ENCODE results near the gene RIT2.

RIT2 gene

DNA sequence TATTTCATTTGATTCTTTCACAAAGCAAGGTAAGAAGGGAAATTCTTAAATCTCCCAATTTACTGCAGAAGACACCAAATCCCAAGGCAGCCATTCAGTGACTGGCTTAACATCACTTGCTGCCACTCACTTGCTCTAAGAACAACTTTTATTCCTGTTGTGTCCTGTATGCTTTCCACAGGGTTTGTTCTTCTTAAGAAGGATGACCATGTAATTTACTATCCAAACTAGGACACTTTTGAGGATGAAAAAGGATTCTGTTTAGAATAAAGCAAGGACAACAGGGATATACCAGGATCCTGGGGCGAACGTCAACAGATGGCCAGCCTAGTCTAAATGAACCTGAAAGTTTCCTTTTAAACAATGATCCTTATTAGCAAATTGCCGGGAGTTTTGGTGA, 34.8 kb downstream of the RIT2 start:
- no peak for DNase-seq (ENCODE audit: low read depth)

GRCh38 chr18:43079422-43079821, 36.1 kb downstream of the RIT2 start:
- no peak for DNase-seq (ENCODE audit: low read depth)

DNA sequence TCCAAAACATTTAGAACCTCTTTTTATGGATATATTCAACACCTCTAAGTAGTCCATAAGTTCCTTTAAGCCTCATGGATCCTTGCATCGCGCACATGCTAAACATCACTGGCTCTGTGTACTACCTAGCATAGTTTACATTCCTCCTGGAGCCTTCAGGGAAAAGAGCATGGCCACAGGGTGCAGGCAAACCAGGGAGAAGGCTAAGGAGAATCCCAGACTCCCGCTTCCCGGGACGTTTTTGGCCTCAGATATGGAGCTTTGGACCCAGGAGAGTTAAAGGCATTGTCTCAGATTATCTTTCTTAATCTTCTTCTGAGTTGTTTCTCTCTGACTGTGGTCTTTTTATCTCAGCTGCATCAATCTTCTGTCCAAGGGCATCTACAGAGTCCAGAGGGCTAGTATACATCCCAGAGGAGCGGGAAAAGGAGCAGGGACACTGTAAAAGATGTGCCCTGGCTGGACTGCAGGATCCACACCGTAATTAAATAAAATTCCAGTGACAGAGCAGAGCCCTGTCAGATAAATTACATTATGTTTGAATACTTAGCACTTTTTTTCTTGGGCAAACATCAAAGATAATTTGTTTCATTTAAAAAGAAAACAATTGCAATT, 36.9 kb downstream of the RIT2 start:
- no peak for DNase-seq (ENCODE audit: low read depth)

DNA sequence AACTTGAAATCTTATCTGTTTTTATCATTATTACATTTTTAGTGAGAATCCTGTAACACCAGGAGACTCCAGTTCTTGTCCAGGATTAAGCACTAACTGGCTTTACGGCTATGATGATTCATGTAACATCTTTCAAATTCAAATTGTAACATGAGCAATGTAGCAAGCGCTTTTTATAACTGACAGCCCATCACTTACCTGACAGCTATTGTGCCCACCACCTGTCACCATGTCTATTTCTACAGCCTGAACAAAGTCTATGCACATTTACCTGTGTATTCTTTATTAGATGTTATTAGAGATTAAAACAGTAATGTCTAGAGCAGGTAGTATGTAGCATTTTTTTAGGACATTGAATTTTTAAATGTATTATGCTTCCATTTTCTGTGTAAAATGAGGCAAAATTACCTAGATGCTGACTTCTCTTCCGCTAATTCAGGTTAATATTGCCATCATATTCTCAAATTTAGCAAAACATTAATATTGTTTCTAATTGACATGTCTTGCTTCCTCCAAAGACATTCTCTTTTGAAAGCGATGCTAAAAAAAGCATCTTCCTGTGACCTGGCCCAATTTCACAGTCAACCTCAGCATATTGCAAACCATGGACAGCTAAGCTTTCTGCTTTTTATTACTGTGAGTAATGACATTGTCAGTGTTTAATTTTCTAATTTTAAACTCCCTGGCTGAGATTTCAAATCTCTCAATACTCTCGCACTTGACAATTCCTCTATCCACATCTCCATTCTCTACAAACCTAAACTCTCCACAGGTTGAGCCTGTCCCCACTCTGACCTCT, 37.8 kb downstream of the RIT2 start:
- DNase-seq (ENCODE audit: low read depth) = no peak

DNA sequence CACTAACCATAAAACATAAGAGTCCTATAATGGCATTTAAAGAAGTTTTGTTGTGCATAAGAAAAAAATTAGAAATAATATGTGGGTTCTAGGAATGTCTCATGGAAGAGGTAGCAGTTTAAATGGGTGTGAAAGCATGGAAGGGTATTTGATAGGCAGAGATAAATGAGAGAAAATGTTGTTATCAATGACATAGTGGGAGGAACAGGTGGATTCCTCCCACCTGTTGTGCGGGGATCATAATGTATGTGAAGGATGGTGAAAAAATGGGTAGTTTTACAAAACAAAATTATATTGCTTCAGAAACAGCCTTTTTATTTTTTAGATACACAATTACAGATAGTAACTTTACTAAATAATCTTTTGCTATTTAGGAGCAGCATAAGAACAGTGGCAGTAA, 41.7 kb downstream of the RIT2 start:
- DNase-seq (ENCODE audit: low read depth) = no peak

GRCh38 chr18:43068781-43069180, 46.7 kb downstream of the RIT2 start:
- DNase-seq (ENCODE audit: low read depth) = no peak

- DNase-seq (ENCODE audit: low read depth) = no peak
These were observed 47.9 kb downstream of the RIT2 start for GRCh38 chr18:43067570-43067969.

- no peak for DNase-seq (ENCODE audit: low read depth)
These were observed 53.7 kb downstream of the RIT2 start for GRCh38 chr18:43061816-43062215.

- no peak for DNase-seq (ENCODE audit: low read depth)
These were observed 54.2 kb downstream of the RIT2 start for GRCh38 chr18:43061318-43061717.

GRCh38 chr18:43060020-43060419, 55.5 kb downstream of the RIT2 start:
- no peak for DNase-seq (ENCODE audit: low read depth)

- no peak for DNase-seq (ENCODE audit: low read depth)
These were observed 60.5 kb downstream of the RIT2 start for GRCh38 chr18:43054815-43055519.

GRCh38 chr18:43049021-43049420, 66.5 kb downstream of the RIT2 start:
- DNase-seq (ENCODE audit: low read depth) = no peak

DNA sequence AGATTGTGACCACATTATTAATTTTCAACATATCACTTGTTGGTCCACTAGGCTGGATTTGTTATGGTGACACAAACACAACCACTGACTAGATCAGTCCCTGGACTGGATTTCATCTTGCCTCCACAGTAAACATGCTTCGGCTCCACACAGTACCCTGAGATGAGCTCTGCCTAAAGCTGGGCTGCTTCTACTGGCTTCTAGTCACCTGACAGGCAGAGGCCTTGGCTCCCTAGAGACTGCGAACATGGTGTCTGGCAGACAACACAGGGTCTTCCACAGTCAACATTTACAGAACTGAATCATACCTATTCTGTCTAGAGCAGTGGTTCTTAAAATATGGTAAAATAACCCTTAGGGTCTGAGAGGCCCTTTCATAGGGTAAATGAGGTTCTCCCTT, 69.2 kb downstream of the RIT2 start:
- no peak for DNase-seq (ENCODE audit: low read depth)

DNA sequence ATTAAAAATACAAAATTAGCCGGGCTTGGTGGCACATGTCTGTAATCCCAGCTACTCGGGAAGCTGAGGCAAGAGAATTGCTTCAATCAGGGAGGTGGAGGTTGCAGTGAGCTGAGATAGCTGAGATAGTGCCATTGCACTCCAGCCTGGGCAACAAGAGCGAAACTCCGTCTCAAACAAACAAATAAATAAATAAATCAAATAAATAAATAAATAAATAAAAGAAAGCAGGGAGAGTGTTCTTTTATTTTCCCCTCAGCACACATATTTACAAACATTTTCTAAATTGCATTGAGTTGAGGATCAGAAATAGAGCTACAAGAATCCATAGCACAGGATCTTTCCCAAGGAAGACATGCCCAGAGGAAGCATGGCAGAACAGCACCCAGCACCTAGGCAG, 71.9 kb downstream of the RIT2 start:
- no peak for DNase-seq (ENCODE audit: low read depth)

DNA sequence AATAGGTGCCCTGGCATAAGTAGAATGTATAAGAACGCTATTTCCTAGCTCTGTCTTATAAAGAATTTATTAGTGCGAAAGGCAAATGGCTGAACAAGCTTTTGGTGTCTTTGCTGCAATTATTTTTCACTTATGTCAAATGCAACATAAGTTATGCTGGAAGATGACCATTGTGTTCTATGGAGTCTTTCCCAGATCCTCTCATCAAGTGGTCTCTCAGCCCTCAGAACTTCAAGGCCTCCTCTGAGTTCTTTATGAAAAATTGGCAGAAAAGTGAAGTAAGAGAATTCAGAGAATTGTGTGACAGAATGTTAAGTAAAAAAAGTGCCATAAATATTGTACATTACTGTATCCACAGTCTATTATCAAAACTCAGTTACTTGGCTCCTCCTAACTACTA, 75.2 kb downstream of the RIT2 start:
- DNase-seq (ENCODE audit: low read depth) = no peak

DNA sequence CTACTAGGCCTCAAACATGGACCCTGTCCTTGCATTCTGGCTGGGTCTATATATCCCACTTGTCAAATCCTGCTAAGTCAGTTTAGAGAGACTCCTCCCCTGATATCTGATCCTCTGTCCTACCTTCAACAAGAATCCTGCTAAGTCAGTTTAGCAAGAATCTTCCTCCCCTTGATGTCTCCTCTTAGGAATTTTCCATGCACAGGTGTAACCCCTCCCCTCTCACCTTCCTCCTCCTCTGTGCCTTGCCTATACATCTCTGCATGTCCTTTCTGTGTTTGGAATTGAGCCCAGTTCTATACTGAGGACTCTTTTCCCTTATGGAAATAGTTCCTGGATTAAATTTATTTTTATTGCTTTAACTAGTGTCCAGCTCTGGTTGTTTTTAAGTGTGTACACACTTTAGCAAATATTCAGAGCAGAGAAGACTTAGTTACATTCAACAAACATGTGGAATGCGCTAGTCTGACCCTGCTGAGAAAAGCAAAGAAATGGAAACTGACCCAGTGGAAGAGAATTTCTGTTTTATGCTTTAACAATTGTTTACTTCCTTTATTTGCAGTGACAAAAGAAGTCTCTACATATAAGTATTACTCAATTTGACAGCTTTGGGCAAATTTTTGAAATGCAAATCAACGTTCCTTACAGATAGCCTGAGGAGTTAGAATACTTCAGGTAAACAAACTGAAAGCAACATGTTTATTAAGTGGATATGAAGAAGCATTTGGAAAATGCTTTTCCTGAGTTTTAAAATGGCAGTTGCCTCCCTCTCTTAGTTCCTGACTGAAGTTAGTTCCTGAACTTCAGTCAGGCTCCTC, 80.6 kb downstream of the RIT2 start:
- no peak for DNase-seq (ENCODE audit: low read depth)

DNA sequence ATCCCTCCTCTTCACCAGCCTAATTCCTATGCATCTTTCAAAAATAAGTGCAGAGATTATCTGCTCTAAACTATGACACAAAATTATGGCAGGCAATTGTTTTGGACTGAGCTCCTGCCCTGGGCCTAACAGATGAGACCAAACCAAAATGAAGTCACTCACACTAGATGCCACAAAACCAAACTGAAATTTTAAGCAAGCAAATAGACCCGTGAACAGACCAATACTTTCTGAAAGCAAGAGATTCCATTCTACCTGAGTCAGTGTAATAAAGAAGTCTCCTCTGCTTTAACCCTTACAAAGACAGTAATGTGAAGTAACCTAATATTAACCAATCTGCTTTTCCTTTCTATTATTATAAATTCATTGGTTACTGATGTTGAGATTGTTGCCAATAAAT, 84.3 kb downstream of the RIT2 start:
- no peak for DNase-seq (ENCODE audit: low read depth)

GRCh38 chr18:43029414-43029813, 86.1 kb downstream of the RIT2 start:
- no peak for DNase-seq (ENCODE audit: low read depth)

GRCh38 chr18:43022874-43023273, 92.6 kb downstream of the RIT2 start:
- no peak for DNase-seq (ENCODE audit: low read depth)

DNA sequence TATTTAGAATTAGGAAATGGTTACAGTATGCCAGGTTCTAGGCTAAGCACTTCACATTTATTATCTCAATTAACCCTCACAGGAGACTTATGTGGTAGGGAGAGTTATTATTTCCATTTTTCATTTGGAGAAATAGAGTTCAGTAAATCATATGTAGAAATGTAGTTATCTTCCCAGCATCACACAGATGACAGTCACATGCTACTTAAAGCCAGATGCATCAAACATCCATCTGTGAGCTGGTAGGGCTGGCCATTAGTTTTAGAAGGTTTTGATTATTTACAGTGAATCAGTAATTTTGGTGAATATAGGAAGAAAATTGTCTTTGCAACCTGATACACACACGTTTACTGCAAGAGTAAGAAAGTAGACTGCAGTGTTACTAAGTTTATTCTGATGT, 97.9 kb downstream of the RIT2 start:
- no peak for DNase-seq (ENCODE audit: low read depth)

DNA sequence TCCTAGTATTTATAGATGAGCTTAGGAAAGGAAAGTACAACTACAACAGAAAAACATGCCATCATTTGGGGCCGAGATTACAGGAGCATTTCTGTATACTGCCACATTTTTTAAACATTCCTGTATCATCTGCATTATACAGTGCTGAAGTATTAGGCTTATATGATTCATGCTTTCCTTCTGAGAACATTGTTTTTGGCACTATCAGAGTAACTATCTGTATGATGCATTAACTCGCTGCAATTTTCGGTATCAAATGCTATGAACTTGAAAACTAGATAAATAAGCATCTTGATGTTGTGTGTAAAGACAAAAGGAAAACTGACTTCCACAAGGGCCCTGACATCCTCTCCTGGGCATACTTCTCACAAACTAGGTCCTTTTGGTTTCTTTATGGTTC, 102.0 kb downstream of the RIT2 start:
- DNase-seq (ENCODE audit: low read depth) = no peak

DNA sequence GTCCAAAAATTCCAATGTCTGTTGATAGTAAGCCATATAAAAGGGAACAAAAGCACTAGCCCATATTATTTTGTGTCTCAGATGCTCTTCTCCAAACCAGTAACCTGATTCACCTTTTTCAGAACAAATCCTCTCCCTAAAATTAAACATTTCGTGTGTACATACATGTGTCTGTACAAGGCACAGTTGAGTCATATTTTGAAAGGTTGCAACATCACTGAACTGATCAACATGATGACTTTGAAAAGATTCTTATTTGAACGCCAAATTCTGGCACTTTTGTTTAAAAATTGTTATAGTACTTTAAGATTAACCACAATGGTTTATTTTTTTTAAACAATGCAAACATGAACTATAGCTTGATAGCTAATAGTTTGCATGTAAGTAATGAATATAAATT, 102.5 kb downstream of the RIT2 start:
- no peak for DNase-seq (ENCODE audit: low read depth)

- no peak for DNase-seq (ENCODE audit: low read depth)
These were observed 104.9 kb downstream of the RIT2 start for GRCh38 chr18:43010611-43011010.
